ENCODE measurements around the gene ZNF3.

Gene ZNF3

GRCh38 chr7:100107125-100107737 lies 25.7 kb upstream of the ZNF3 start:
- no CpG with 5 or more reads among the region's 25 CpGs for WGBS (ENCODE audit: insufficient coverage, insufficient read length)

DNA sequence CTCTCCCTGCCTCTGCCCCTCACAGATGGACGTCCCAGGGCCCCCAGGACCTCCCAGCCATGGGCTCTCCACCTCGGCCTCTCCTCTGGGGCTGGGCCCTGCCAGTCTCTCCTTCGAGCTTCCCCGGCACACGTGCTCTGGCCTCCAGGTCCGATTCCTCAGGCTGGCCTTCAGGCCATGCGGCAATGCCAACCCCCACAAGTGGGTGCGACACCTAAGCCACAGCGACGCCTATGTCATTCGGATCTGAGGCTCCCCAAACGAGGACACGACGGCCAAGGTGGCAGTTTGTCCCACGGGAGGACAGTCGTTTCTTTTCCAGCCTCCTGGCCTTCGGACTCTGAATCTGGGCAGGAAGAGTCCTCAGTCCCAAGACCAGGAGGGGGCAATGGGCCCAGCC lies 25.1 kb upstream of the ZNF3 start:
- DNase-seq (ENCODE audit: low read depth, low spot score): no peak
- peaks cover 27% of the 10 kb centered on the region for H3K36me3 ChIP-seq (ENCODE audit: control insufficient read depth, insufficient read depth, low read length)
- H3K9me3 ChIP-seq (ENCODE audit: control insufficient read depth, insufficient read depth, low read length): no peaks in the 10 kb centered on the region
- H3K4me3 ChIP-seq (ENCODE audit: low read length): no peak overlapping the region
- no CpG with 5 or more reads among the region's 17 CpGs for WGBS (ENCODE audit: insufficient coverage, insufficient read length)
- H3K27ac ChIP-seq (ENCODE audit: low read length): no peak overlapping the region
- no peaks in the 10 kb centered on the region for H3K4me1 ChIP-seq (ENCODE audit: control insufficient read depth, insufficient read depth, low read length)
- no peaks in the 10 kb centered on the region for H3K27me3 ChIP-seq (ENCODE audit: control insufficient read depth, insufficient read depth, low read length)

More at GRCh38 chr7:100107125-100107737, 25.7 kb upstream of the ZNF3 start:
- Histone ChIP-seq H3K9me3 (ENCODE audit: control insufficient read depth, insufficient read depth, low read length) (no peaks in the 10 kb centered on the region), H3K27ac (ENCODE audit: low read length) (no peak overlapping the region), H3K27me3 (ENCODE audit: control insufficient read depth, insufficient read depth, low read length) (no peaks in the 10 kb centered on the region), H3K36me3 (ENCODE audit: control insufficient read depth, insufficient read depth, low read length) (peaks cover 33% of the 10 kb centered on the region), H3K4me3 (ENCODE audit: low read length) (no peak overlapping the region), H3K4me1 (ENCODE audit: control insufficient read depth, insufficient read depth, low read length) (no peaks in the 10 kb centered on the region)
- no peak for DNase-seq (ENCODE audit: low read depth, low spot score)

DNA sequence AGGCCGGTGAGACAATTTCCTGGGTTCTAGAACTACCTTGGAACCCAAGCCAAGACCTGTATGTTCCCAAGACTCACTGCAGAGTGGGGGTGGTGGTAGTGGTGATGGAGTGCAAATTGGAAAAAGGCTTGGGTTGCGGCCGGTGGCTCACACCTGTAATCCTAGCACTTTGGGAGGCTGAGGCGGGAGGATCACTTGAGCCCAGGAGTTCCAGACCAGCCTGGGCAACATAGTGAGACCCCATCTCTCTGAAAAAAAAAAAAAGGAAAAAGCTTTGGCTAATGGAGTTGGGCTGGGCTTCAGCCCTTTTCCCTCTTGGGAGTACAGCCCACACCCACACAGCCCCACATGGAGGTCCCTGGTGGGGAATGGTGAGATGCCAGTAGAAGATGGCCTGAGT lies 24.0 kb upstream of the ZNF3 start:
- WGBS (ENCODE audit: insufficient coverage, insufficient read length): no CpG with 5 or more reads among the region's 4 CpGs
- no peak overlapping the region for H3K4me3 ChIP-seq (ENCODE audit: low read length)
- H3K36me3 ChIP-seq (ENCODE audit: control insufficient read depth, insufficient read depth, low read length): peaks cover 21% of the 10 kb centered on the region; the same call in 1 of the 2 replicates
- H3K27ac ChIP-seq (ENCODE audit: low read length): no peak overlapping the region
- DNase-seq (ENCODE audit: low read depth, low spot score): no peak
- no peaks in the 10 kb centered on the region for H3K4me1 ChIP-seq (ENCODE audit: control insufficient read depth, insufficient read depth, low read length)
- no peaks in the 10 kb centered on the region for H3K9me3 ChIP-seq (ENCODE audit: control insufficient read depth, insufficient read depth, low read length)
- H3K27me3 ChIP-seq (ENCODE audit: control insufficient read depth, insufficient read depth, low read length): no peaks in the 10 kb centered on the region

DNA sequence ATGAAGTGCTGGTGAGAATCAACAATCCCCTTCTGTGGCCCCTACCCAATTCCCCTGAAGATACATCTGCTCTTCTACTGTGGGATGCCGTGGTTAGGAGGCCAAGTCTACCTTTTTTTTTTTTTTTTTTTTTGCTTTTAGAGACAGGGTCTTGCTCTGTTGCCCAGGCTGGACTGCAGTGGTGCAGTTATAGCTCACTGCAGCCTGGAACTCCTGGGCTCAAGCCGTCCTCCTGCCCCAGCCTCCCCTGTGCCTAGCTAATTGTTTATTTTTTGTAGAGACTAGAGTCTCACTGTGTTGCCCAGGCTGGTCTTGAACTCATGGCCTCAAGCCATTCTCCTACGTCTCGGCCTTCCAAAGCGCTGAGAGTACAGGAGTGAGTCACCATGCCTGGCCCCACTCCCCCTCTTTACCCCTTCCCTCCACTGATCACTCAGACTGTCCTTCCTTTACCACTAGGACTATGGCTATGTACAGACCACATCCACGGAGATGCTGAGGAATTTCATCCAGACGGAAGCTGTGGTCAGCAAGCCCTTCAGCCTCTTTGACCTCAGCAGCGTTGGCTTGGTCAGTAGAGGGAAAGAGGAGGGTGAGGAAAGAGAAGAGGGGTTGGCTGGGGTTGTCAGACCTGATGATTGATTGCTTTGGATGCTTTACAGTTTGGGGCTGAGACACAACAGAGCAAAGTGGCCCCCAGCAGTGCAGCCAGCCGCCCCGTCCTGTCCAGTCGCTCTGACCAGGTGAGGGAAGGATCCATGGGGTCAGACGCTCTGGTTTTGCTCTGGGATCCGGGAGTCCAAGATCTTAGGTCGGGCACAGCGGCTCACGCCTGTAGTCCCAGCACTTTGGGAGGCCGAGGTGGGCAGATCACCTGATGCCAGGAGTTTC lies 21.7 kb upstream of the ZNF3 start:
- Histone ChIP-seq H3K36me3 (ENCODE audit: control insufficient read depth, insufficient read depth, low read length) (peaks cover 34% of the 10 kb centered on the region), H3K27ac (ENCODE audit: low read length) (no peak overlapping the region), H3K4me1 (ENCODE audit: control insufficient read depth, insufficient read depth, low read length) (no peaks in the 10 kb centered on the region; the same call in 1 of the 2 replicates), H3K27me3 (ENCODE audit: control insufficient read depth, insufficient read depth, low read length) (no peaks in the 10 kb centered on the region), H3K4me3 (ENCODE audit: low read length) (no peak overlapping the region), H3K9me3 (ENCODE audit: control insufficient read depth, insufficient read depth, low read length) (no peaks in the 10 kb centered on the region)
- no peak for DNase-seq (ENCODE audit: low read depth, low spot score)
- no CpG with 5 or more reads among the region's 17 CpGs for WGBS (ENCODE audit: insufficient coverage, insufficient read length)

- Histone ChIP-seq H3K4me1 (ENCODE audit: control insufficient read depth, insufficient read depth, low read length) (no peaks in the 10 kb centered on the region; the same call in 1 of the 2 replicates), H3K27ac (ENCODE audit: low read length) (no peak within 1 kb of the TSS), H3K9me3 (ENCODE audit: control insufficient read depth, insufficient read depth, low read length) (no peaks in the 10 kb centered on the region), H3K27me3 (ENCODE audit: control insufficient read depth, insufficient read depth, low read length) (no peaks in the 10 kb centered on the region), H3K36me3 (ENCODE audit: control insufficient read depth, insufficient read depth, low read length) (peaks cover 34% of the 10 kb centered on the region), H3K4me3 (ENCODE audit: low read length) (peak within 1 kb of the TSS; percentile 97)
- WGBS (ENCODE audit: insufficient coverage, insufficient read length): no CpG with 5 or more reads among the region's 80 CpGs
- peak; percentile 89 for DNase-seq (ENCODE audit: low read depth, low spot score)
Measured at GRCh38 chr7:100101016-100101862, 19.7 kb upstream of the ZNF3 start, which contains the start of the genes AP4M1 and MCM7. Gene AP4M1, plus strand, starts transcription at chr7:100101643. Its CDS starts 72 bp downstream, at chr7:100101715. Gene MCM7, minus strand, starts transcription at chr7:100101397. Its CDS starts 103 bp downstream, at chr7:100101294.

DNA sequence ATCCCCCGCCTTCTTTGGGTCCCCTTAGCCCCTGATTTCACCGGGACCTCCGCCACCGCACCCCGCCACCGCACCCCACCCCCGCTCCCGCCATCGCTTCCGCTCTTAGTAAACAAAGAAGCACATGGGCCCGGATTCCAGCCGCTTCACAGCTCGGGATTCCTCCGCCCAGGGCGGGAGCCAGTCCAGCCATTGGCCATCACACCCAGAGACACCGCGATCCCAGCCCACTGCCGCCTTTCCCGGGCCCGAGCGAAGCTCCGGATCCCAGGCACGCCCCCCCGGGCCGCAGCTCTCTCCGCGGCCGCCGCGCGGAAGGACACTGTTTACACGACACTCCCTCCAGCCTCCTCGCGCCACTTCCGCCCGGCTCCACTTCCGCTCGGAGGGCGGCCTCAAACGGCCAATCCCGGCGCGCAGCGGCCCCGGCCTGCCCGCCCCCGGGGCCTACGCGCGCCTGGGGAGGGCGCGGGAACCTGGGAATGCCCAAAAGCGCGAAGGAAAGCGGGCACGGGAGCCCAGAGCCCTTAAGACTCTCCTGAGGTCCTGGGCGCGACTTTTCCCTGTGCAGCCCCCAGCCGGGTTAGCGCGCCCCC lies 19.0 kb upstream of the ZNF3 start:
- Histone ChIP-seq H3K9me3 (ENCODE audit: control insufficient read depth, insufficient read depth, low read length) (no peaks in the 10 kb centered on the region), H3K36me3 (ENCODE audit: control insufficient read depth, insufficient read depth, low read length) (peaks cover 36% of the 10 kb centered on the region), H3K27me3 (ENCODE audit: control insufficient read depth, insufficient read depth, low read length) (no peaks in the 10 kb centered on the region), H3K4me1 (ENCODE audit: control insufficient read depth, insufficient read depth, low read length) (no peaks in the 10 kb centered on the region; the same call in 1 of the 2 replicates), H3K4me3 (ENCODE audit: low read length) (peak overlapping the region; percentile 97), H3K27ac (ENCODE audit: low read length) (no peak overlapping the region)
- WGBS (ENCODE audit: insufficient coverage, insufficient read length): no CpG with 5 or more reads among the region's 61 CpGs
- no peak for DNase-seq (ENCODE audit: low read depth, low spot score)

DNA sequence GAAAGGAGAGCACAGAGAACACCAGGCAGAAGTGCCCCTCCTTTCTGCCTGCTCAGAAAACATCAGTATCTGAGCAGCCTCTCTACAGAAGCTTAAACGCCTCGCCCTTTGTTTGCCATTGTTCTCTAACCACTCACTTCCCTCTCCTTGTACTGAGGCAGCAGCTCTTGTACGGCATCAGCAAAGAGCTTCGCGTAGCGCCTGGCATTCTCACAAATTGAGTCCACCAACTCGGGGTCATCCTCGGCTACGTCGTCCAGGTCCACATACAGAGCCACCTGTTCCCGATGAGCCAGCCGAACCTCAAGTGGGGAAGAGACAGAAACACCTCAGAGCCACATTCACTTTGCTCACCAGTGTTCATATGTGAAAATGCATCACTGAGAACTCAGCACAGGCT lies 17.9 kb upstream of the ZNF3 start:
- Histone ChIP-seq H3K9me3 (ENCODE audit: control insufficient read depth, insufficient read depth, low read length) (no peaks in the 10 kb centered on the region), H3K36me3 (ENCODE audit: control insufficient read depth, insufficient read depth, low read length) (peaks cover 43% of the 10 kb centered on the region), H3K4me1 (ENCODE audit: control insufficient read depth, insufficient read depth, low read length) (no peaks in the 10 kb centered on the region; the same call in 1 of the 2 replicates), H3K4me3 (ENCODE audit: low read length) (peak overlapping the region; percentile 97; the same call in 1 of the 2 replicates), H3K27me3 (ENCODE audit: control insufficient read depth, insufficient read depth, low read length) (no peaks in the 10 kb centered on the region), H3K27ac (ENCODE audit: low read length) (no peak overlapping the region)
- DNase-seq (ENCODE audit: low read depth, low spot score): no peak
- WGBS (ENCODE audit: insufficient coverage, insufficient read length): no CpG with 5 or more reads among the region's 12 CpGs

GRCh38 chr7:100098913-100099312 lies 17.4 kb upstream of the ZNF3 start:
- no peak overlapping the region for H3K27ac ChIP-seq (ENCODE audit: low read length)
- peaks cover 46% of the 10 kb centered on the region for H3K36me3 ChIP-seq (ENCODE audit: control insufficient read depth, insufficient read depth, low read length)

GRCh38 chr7:100095704-100096103 lies 14.2 kb upstream of the ZNF3 start:
- no peak overlapping the region for H3K4me3 ChIP-seq (ENCODE audit: low read length)
- no peaks in the 10 kb centered on the region for H3K9me3 ChIP-seq (ENCODE audit: control insufficient read depth, insufficient read depth, low read length)
- H3K36me3 ChIP-seq (ENCODE audit: control insufficient read depth, insufficient read depth, low read length): peaks cover 78% of the 10 kb centered on the region
- no peaks in the 10 kb centered on the region; the same call in 1 of the 2 replicates for H3K4me1 ChIP-seq (ENCODE audit: control insufficient read depth, insufficient read depth, low read length)
- H3K27me3 ChIP-seq (ENCODE audit: control insufficient read depth, insufficient read depth, low read length): no peaks in the 10 kb centered on the region
- no peak overlapping the region for H3K27ac ChIP-seq (ENCODE audit: low read length)
- no CpG with 5 or more reads among the region's 17 CpGs for WGBS (ENCODE audit: insufficient coverage, insufficient read length)
- no peak for DNase-seq (ENCODE audit: low read depth, low spot score)

More at GRCh38 chr7:100098913-100099312, 17.4 kb upstream of the ZNF3 start:
- H3K4me3 ChIP-seq (ENCODE audit: low read length): no peak overlapping the region
- no CpG with 5 or more reads among the region's 10 CpGs for WGBS (ENCODE audit: insufficient coverage, insufficient read length)
- no peaks in the 10 kb centered on the region; the same call in 1 of the 2 replicates for H3K4me1 ChIP-seq (ENCODE audit: control insufficient read depth, insufficient read depth, low read length)
- H3K27me3 ChIP-seq (ENCODE audit: control insufficient read depth, insufficient read depth, low read length): no peaks in the 10 kb centered on the region
- H3K9me3 ChIP-seq (ENCODE audit: control insufficient read depth, insufficient read depth, low read length): no peaks in the 10 kb centered on the region
- no peak for DNase-seq (ENCODE audit: low read depth, low spot score)

Data from iPS DF 6.9 (cell line).